ENCODE data around the gene NOL3. TPM values are rescaled to one million over a fixed set of nuclear protein-coding genes. Genes with fewer than 3 reads are reported as not detected.

The NOL3 gene
- total and polyA plus RNA-seq, 2 of the 13 experiments (the other 11 are each of a cell fraction or from before 2014, with no cell fraction given): 5.7 to 20.5 TPM

DNA sequence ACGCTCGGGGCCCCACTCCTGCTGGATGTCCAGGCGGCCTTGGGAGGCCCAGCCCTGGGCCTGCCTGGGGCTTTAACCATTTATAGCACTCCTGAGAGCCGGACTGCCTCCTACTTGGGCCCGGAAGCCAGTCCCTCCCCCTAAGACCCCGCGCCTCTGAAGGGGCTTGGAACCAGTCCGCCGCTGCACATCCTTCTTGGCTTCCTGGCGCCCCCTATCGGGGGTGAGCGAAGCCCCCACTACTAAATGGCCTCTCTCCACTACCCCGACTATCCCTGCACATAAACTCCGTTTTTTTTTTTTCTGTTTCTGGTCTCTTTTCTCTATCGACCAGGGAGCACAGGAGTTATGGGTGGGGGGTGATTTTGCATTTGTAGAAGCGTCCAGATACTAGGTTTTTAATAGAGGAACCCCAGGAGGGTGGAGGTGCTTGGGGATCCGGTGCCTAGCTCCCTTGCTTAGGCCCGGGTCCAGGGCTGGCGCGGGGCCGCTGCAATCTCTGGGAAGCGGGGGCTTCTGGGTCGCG is 633 bp upstream of the NOL3 start (continued):
- TF ChIP-seq, protein P1, sequence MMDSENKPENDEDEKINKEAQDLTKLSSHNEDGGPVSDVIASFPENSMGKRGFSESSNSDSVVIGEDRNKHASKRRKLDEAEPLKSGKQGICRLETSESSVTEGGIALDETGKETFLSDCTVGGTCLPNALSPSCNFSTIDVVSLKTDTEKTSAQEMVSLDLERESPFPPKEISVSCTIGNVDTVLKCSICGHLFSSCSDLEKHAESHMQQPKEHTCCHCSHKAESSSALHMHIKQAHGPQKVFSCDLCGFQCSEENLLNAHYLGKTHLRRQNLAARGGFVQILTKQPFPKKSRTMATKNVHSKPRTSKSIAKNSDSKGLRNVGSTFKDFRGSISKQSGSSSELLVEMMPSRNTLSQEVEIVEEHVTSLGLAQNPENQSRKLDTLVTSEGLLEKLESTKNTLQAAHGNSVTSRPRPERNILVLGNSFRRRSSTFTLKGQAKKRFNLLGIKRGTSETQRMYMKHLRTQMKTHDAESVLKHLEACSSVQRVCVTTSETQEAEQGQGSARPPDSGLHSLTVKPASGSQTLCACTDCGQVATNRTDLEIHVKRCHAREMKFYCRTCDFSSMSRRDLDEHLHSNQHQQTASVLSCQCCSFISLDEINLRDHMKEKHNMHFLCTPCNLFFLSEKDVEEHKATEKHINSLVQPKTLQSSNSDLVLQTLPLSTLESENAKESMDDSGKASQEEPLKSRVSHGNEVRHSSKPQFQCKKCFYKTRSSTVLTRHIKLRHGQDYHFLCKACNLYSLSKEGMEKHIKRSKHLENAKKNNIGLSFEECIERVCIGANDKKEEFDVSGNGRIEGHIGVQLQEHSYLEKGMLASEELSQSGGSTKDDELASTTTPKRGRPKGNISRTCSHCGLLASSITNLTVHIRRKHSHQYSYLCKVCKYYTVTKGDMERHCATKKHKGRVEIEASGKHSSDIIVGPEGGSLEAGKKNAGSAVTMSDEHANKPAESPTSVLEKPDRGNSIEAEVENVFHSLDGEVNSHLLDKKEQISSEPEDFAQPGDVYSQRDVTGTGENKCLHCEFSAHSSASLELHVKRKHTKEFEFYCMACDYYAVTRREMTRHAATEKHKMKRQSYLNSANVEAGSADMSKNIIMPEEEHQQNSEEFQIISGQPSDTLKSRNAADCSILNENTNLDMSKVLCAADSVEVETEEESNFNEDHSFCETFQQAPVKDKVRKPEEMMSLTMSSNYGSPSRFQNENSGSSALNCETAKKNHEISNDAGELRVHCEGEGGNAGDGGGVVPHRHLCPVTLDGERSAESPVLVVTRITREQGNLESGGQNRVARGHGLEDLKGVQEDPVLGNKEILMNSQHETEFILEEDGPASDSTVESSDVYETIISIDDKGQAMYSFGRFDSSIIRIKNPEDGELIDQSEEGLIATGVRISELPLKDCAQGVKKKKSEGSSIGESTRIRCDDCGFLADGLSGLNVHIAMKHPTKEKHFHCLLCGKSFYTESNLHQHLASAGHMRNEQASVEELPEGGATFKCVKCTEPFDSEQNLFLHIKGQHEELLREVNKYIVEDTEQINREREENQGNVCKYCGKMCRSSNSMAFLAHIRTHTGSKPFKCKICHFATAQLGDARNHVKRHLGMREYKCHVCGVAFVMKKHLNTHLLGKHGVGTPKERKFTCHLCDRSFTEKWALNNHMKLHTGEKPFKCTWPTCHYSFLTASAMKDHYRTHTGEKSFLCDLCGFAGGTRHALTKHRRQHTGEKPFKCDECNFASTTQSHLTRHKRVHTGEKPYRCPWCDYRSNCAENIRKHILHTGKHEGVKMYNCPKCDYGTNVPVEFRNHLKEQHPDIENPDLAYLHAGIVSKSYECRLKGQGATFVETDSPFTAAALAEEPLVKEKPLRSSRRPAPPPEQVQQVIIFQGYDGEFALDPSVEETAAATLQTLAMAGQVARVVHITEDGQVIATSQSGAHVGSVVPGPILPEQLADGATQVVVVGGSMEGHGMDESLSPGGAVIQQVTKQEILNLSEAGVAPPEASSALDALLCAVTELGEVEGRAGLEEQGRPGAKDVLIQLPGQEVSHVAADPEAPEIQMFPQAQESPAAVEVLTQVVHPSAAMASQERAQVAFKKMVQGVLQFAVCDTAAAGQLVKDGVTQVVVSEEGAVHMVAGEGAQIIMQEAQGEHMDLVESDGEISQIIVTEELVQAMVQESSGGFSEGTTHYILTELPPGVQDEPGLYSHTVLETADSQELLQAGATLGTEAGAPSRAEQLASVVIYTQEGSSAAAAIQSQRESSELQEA (CRISPR knock-in tag; IDR thresholded peaks at IDR 0.05; ENCODE audit: not compliant biosample characterization): peak; percentile 56
- TF ChIP-seq ZBTB42 (CRISPR knock-in tag; IDR thresholded peaks at IDR 0.05) (no peak), ZBTB21 (CRISPR knock-in tag; IDR thresholded peaks at IDR 0.05) (0 out of 2 replicates have a peak, but pooled peaks have one; percentile 7), ZBTB44 (CRISPR knock-in tag; IDR thresholded peaks at IDR 0.05) (no peak), ZNF543 (CRISPR knock-in tag; IDR thresholded peaks at IDR 0.05) (peak; percentile 56; the same call in 1 of the 2 replicates), PAX8 (CRISPR knock-in tag; IDR thresholded peaks at IDR 0.05; ENCODE audit: borderline replicate concordance) (0 out of 2 replicates have a peak, but pooled peaks have one; percentile 74)
- TF ChIP-seq, protein P2, sequence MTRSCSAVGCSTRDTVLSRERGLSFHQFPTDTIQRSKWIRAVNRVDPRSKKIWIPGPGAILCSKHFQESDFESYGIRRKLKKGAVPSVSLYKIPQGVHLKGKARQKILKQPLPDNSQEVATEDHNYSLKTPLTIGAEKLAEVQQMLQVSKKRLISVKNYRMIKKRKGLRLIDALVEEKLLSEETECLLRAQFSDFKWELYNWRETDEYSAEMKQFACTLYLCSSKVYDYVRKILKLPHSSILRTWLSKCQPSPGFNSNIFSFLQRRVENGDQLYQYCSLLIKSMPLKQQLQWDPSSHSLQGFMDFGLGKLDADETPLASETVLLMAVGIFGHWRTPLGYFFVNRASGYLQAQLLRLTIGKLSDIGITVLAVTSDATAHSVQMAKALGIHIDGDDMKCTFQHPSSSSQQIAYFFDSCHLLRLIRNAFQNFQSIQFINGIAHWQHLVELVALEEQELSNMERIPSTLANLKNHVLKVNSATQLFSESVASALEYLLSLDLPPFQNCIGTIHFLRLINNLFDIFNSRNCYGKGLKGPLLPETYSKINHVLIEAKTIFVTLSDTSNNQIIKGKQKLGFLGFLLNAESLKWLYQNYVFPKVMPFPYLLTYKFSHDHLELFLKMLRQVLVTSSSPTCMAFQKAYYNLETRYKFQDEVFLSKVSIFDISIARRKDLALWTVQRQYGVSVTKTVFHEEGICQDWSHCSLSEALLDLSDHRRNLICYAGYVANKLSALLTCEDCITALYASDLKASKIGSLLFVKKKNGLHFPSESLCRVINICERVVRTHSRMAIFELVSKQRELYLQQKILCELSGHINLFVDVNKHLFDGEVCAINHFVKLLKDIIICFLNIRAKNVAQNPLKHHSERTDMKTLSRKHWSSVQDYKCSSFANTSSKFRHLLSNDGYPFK (CRISPR knock-in tag; IDR thresholded peaks at IDR 0.05; ENCODE audit: borderline replicate concordance): peak; percentile 16; the same call in 1 of the 2 replicates
- TF ChIP-seq, protein P3, sequence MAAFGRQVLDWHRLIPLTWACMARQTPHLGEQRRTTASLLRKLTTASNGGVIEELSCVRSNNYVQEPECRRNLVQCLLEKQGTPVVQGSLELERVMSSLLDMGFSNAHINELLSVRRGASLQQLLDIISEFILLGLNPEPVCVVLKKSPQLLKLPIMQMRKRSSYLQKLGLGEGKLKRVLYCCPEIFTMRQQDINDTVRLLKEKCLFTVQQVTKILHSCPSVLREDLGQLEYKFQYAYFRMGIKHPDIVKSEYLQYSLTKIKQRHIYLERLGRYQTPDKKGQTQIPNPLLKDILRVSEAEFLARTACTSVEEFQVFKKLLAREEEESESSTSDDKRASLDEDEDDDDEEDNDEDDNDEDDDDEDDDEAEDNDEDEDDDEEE (CRISPR knock-in tag; IDR thresholded peaks at IDR 0.05): 0 out of 2 replicates have a peak, but pooled peaks have one; percentile 34
- TF ChIP-seq, protein P4, sequence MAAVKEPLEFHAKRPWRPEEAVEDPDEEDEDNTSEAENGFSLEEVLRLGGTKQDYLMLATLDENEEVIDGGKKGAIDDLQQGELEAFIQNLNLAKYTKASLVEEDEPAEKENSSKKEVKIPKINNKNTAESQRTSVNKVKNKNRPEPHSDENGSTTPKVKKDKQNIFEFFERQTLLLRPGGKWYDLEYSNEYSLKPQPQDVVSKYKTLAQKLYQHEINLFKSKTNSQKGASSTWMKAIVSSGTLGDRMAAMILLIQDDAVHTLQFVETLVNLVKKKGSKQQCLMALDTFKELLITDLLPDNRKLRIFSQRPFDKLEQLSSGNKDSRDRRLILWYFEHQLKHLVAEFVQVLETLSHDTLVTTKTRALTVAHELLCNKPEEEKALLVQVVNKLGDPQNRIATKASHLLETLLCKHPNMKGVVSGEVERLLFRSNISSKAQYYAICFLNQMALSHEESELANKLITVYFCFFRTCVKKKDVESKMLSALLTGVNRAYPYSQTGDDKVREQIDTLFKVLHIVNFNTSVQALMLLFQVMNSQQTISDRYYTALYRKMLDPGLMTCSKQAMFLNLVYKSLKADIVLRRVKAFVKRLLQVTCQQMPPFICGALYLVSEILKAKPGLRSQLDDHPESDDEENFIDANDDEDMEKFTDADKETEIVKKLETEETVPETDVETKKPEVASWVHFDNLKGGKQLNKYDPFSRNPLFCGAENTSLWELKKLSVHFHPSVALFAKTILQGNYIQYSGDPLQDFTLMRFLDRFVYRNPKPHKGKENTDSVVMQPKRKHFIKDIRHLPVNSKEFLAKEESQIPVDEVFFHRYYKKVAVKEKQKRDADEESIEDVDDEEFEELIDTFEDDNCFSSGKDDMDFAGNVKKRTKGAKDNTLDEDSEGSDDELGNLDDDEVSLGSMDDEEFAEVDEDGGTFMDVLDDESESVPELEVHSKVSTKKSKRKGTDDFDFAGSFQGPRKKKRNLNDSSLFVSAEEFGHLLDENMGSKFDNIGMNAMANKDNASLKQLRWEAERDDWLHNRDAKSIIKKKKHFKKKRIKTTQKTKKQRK (IDR thresholded peaks at IDR 0.05; ENCODE audit: low read length): no peak
